ENCODE data around the gene SORT1. TPM values are rescaled to one million over a fixed set of nuclear protein-coding genes. Genes with fewer than 3 reads are reported as not detected.

The SORT1 gene
- total and polyA plus RNA-seq, 2 of the 13 experiments (the other 11 are each of a cell fraction or from before 2014, with no cell fraction given) = 32.4 to 93.0 TPM

- TF ChIP-seq ZBED4 (CRISPR knock-in tag; IDR thresholded peaks at IDR 0.05; ENCODE audit: borderline replicate concordance) = no peak
- TF ChIP-seq NFIB (CRISPR knock-in tag; IDR thresholded peaks at IDR 0.05; ENCODE audit: borderline replicate concordance) = no peak
- TF ChIP-seq MAZ (IDR thresholded peaks at IDR 0.05; ENCODE audit: borderline replicate concordance, low read depth, low read length) = no peak
- TF ChIP-seq MAZ (CRISPR knock-in tag; IDR thresholded peaks at IDR 0.05; ENCODE audit: low read depth) = no peak
- TF ChIP-seq PRPF4 (IDR thresholded peaks at IDR 0.05; ENCODE audit: low read depth, low read length, poor library complexity, severe bottlenecking) = no peak
- TF ChIP-seq CCDC6 (CRISPR knock-in tag; IDR thresholded peaks at IDR 0.05) = no peak
- TF ChIP-seq ZNF550 (CRISPR knock-in tag; IDR thresholded peaks at IDR 0.05; ENCODE audit: borderline replicate concordance) = no peak
- no peak for TF ChIP-seq EZH2 (conservative IDR thresholded peaks at IDR 0.05; ENCODE audit: low read depth, low read length)
- TF ChIP-seq RARA (CRISPR knock-in tag; IDR thresholded peaks at IDR 0.05) = peak; percentile 79
- TF ChIP-seq ZSCAN25 (CRISPR knock-in tag; IDR thresholded peaks at IDR 0.05) = no peak
- no peak for TF ChIP-seq ZNF468 (CRISPR knock-in tag; IDR thresholded peaks at IDR 0.05)
- no peak for TF ChIP-seq ZNF121 (CRISPR knock-in tag; IDR thresholded peaks at IDR 0.05)
- TF ChIP-seq IKZF4 (CRISPR knock-in tag; IDR thresholded peaks at IDR 0.05; ENCODE audit: borderline replicate concordance, low read depth, not compliant biosample characterization) = no peak
- TF ChIP-seq MTF2 (CRISPR knock-in tag; IDR thresholded peaks at IDR 0.05; ENCODE audit: borderline replicate concordance) = no peak
- TF ChIP-seq ZNF784 (CRISPR knock-in tag; IDR thresholded peaks at IDR 0.05; ENCODE audit: borderline replicate concordance) = no peak
- TF ChIP-seq RFXANK (CRISPR knock-in tag; IDR thresholded peaks at IDR 0.05) = no peak
- TF ChIP-seq ARID3A (IDR thresholded peaks at IDR 0.05; ENCODE audit: low read depth, low read length) = peak; percentile 37; the same call in 1 of the 2 replicates
- TF ChIP-seq NKX3-1 (CRISPR knock-in tag; IDR thresholded peaks at IDR 0.05) = no peak
- TF ChIP-seq BRD4 (CRISPR knock-in tag; IDR thresholded peaks at IDR 0.05) = no peak
- no peak for TF ChIP-seq ZNF891 (CRISPR knock-in tag; IDR thresholded peaks at IDR 0.05)
- no peak for TF ChIP-seq GABPA (IDR thresholded peaks at IDR 0.05; ENCODE audit: low read depth, low read length)
- 0 out of 2 replicates have a peak, but pooled peaks have one; percentile 11 for TF ChIP-seq GABPA (CRISPR knock-in tag; IDR thresholded peaks at IDR 0.05; ENCODE audit: low read depth)
- no peak for TF ChIP-seq ZNF790 (CRISPR knock-in tag; IDR thresholded peaks at IDR 0.05; ENCODE audit: borderline replicate concordance)
- TF ChIP-seq EP300 (IDR thresholded peaks at IDR 0.05; ENCODE audit: low read depth in 2 of 2, low read length in 2 of 2) = peak in 1 of 2 experiments; percentile 41; a peak in 1 of 4 replicates
- TF ChIP-seq EP300 (CRISPR knock-in tag; IDR thresholded peaks at IDR 0.05; ENCODE audit: borderline replicate concordance) = no peak
- TF ChIP-seq PHF5A (CRISPR knock-in tag; IDR thresholded peaks at IDR 0.05; ENCODE audit: low read depth, unreplicated experiment) = no peak
- no peak; the same call in 1 of the 2 replicates for TF ChIP-seq HMG20A (CRISPR knock-in tag; IDR thresholded peaks at IDR 0.05; ENCODE audit: borderline replicate concordance)
These were observed 41.1 kb upstream of the SORT1 start (continued) for GRCh38 chr1:109438798-109439297.
